Neuron (in vitro differentiated cells): ENCODE measurements around the gene SPNS2.

Source experiments
- H2AFZ ChIP-seq: one replicate; pipeline ENCODE4 v1.6.1; 2013; ENCODE audit warnings: low read depth, mild to moderate bottlenecking, inconsistent platforms, low read length, moderate library complexity
- H3K27me3 ChIP-seq: one replicate; pipeline ENCODE4 v1.6.1; 2013; ENCODE audit warnings: low read length; ENCODE audit not compliant: insufficient read depth
- H3K36me3 ChIP-seq: one replicate; pipeline ENCODE4 v1.6.1; 2013; ENCODE audit warnings: low read length; ENCODE audit not compliant: insufficient read depth
- H3K4me1 ChIP-seq: one replicate; pipeline ENCODE4 v1.6.1; 2013; ENCODE audit warnings: low read length; ENCODE audit not compliant: insufficient read depth
- H3K4me3 ChIP-seq: 2 replicates; pipeline ENCODE4 v1.5.1; 2013; ENCODE audit warnings: mild to moderate bottlenecking, low read length, moderate library complexity
- H3K9me3 ChIP-seq: one replicate; pipeline ENCODE4 v1.6.1; 2013; ENCODE audit warnings: low read length

SPNS2 gene

DNA sequence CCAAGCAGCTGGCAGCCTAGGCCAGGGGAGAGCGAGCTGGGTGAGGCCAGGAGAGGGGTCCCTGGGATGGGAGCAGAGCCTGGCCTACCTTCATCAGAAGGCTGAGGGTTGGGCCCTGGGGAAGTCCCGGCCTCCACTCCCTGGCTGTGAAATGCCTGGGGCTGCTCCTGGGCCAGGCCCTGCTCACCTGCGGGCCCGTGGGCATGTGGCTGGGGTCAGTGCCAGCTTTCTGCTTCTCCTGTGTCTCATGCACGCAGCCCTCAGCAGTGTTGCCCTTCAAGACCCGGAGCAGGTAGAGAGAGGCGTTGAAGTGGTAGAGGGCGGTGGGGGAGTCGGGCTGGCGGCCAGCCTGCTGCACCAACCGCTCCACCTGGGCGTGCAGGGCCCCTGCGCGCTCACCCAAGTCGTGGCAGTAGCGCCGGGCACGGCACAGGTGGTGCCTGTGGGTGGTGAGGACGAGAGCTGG, 44.1 kb downstream of the SPNS2 start:
- H3K36me3 ChIP-seq: peaks cover 52% of the 10 kb centered on the region
- no peak overlapping the region for H2AFZ ChIP-seq
- no peaks in the 10 kb centered on the region for H3K27me3 ChIP-seq
- no peaks in the 10 kb centered on the region for H3K9me3 ChIP-seq
- no peak overlapping the region for H3K4me3 ChIP-seq
- H3K4me1 ChIP-seq: no peaks in the 10 kb centered on the region

DNA sequence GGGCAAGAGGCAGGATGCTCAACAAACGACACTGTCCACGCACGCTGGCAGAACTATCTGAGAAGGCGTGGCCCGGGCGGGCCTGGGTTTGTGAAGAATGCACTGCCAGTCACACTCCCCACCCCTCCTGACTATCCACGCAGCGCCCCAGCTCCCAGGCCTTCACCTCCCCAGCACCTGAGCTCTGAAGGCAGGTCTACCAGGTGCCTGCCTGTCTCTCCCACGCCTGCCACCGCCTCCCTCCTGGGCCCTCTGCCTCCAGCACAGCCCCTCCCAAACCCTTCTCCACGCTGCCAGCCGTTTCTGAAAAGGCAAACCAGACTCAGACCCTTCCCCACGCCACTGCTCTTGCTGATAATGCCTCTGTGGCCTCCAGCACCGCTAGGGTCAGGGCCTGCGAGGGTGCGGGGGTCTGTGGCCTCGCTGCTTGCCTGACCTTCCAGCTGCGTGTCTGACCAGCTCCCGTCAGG, 44.9 kb downstream of the SPNS2 start:
- Histone ChIP-seq H3K36me3 (peaks cover 54% of the 10 kb centered on the region), H3K27me3 (no peaks in the 10 kb centered on the region), H2AFZ (no peak overlapping the region), H3K9me3 (no peaks in the 10 kb centered on the region), H3K4me1 (no peaks in the 10 kb centered on the region), H3K4me3 (no peak overlapping the region)

DNA sequence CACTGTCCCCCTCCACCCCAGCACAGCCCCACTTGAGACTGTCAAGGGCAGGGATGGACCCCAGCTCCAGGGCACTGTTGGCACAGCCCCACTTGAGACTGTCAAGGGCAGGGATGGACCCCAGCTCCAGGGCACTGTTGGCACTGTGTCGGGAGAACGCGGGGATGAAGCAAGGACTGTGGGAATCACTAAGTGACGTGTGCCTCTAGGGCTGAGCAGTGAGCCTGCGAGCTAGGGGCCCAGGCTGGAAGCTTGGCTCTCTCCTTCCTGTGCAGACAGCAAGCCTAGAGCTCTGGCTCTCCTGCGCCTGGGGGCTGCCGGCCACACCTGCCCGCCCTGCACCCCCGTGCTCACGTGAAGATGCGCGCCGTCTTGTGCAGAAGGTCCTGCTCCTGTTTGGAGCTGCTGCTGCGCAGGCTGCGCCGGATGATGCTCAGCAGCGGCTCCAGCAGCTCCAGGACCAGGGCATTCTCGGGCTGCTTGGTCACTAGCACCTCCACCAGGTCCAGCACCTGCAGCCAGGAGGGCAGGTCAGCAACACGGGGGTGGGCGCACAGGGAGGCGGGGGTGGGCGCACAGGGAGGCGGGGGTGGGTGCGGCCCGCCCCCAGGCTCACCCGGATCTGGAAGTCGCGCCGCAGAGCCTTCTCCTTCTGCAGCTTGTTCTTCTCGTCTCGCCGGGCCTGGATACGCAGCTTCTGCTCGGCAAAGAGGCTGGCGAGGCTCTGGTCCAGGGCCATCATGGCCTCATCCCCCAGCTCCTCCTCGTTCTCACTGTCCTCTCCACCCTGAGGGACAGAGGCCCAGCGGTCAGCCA, 45.7 kb downstream of the SPNS2 start:
- Histone ChIP-seq H3K9me3 (no peaks in the 10 kb centered on the region), H2AFZ (no peak overlapping the region), H3K36me3 (peaks cover 54% of the 10 kb centered on the region), H3K27me3 (no peaks in the 10 kb centered on the region), H3K4me1 (no peaks in the 10 kb centered on the region), H3K4me3 (no peak overlapping the region)

DNA sequence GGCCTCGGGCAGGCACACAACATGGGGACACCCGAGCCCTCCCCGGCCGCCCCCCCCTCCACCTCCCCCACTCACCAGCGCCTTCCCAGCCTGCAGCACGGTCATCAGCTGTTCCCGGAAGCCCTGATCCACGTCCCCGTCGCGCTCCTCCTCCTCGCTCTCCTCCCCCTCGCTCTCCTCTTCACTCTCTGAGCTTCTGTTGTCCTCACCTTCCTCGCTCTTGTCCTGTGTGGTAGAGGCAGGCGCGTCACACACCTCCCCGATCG, 46.2 kb downstream of the SPNS2 start:
- H3K36me3 ChIP-seq: peaks cover 55% of the 10 kb centered on the region
- no peaks in the 10 kb centered on the region for H3K9me3 ChIP-seq
- no peak overlapping the region for H2AFZ ChIP-seq
- no peak overlapping the region for H3K4me3 ChIP-seq
- no peaks in the 10 kb centered on the region for H3K27me3 ChIP-seq
- H3K4me1 ChIP-seq: no peaks in the 10 kb centered on the region

DNA sequence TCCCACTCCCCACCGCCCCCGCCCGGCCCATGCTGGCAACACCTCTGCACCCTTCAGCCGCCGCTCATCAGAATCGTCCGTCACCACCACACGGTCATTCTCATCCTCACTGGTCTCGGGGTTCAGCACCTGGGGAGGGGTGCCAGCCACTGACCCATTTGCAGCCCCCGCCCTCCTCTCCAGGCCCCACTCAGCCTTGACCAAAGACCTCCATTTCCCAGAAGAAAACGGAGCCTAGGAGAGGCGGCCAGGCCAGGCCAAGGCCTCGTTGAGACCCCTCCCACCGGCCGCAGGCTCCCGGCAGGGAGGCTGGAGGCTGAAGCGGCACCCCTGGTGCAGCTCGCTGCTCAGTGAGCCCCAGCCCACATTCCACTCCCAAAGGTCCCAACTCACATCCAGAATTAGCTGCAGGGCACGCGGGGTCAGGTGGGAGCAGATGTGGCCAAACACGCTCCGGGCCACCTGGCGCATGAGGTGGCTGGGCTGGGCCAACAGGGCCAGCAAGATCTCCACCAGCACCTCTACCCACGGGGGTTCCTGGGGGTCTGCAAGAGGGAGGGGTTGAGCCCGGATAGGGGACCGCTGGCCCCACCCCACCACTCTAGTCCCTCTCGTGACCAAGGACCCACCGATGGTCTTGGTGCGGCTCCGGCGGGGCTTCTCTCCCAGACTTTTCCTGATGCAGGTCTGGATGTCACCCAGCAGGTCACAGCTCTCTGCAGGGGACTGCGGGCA, 46.7 kb downstream of the SPNS2 start:
- H3K27me3 ChIP-seq: no peaks in the 10 kb centered on the region
- H3K4me1 ChIP-seq: no peaks in the 10 kb centered on the region
- no peak overlapping the region for H2AFZ ChIP-seq
- no peaks in the 10 kb centered on the region for H3K9me3 ChIP-seq
- peaks cover 59% of the 10 kb centered on the region for H3K36me3 ChIP-seq
- no peak overlapping the region for H3K4me3 ChIP-seq

DNA sequence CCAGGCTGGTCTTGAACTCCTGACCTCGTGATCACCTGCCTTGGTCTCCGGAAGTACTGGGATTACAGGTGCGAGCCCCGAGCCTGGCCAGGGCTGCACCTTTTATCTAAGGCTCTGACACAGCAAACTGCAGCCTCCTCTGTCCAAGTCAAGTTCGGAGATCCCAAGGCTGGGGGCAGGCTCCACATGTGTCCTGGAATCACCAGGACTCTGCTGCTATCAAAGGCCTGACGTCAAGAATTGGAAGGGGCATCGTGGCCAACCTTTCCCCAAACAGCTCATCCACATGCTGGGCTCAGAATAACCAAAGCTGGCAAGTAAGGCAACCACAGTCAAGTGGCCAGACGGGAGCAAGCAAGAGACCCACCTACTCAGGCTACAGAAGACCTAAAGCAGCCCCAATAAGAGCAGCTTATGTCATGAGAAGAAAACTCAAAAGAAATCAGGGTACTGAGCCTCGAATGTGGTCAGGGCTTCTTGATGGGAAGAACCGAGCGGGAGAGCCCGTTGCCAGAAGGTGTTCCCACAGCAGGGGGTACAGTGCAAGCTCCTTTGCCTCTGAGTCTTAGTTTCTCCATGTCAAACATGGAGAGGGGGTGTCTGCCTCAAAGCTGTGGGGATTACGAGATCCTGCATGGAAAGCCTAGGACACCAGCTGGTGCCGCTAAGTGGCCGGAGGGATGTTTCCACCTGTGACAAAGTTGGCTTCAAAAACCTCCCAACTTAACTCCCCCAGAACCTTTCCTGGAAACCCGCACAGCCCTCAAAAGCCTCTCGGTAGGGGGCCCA, 48.6 kb downstream of the SPNS2 start:
- H3K27me3 ChIP-seq: no peaks in the 10 kb centered on the region
- no peak overlapping the region for H3K4me3 ChIP-seq
- H3K4me1 ChIP-seq: no peaks in the 10 kb centered on the region
- no peaks in the 10 kb centered on the region for H3K9me3 ChIP-seq
- peaks cover 61% of the 10 kb centered on the region for H3K36me3 ChIP-seq
- no peak overlapping the region for H2AFZ ChIP-seq

- Histone ChIP-seq H3K36me3 (peaks cover 55% of the 10 kb centered on the region), H3K4me3 (no peak overlapping the region), H2AFZ (no peak overlapping the region), H3K4me1 (no peaks in the 10 kb centered on the region), H3K9me3 (no peaks in the 10 kb centered on the region), H3K27me3 (no peaks in the 10 kb centered on the region)
These were observed 49.4 kb downstream of the SPNS2 start for GRCh38 chr17:4548061-4548461.

GRCh38 chr17:4548721-4549531, 50.2 kb downstream of the SPNS2 start:
- Histone ChIP-seq H2AFZ (no peak overlapping the region), H3K27me3 (no peaks in the 10 kb centered on the region), H3K36me3 (peaks cover 52% of the 10 kb centered on the region), H3K9me3 (no peaks in the 10 kb centered on the region), H3K4me1 (peaks cover 3% of the 10 kb centered on the region), H3K4me3 (no peak overlapping the region)

- Histone ChIP-seq H3K9me3 (no peaks in the 10 kb centered on the region), H3K4me1 (peaks cover 13% of the 10 kb centered on the region), H3K27me3 (no peaks in the 10 kb centered on the region), H3K36me3 (peaks cover 52% of the 10 kb centered on the region), H2AFZ (no peak overlapping the region), H3K4me3 (no peak overlapping the region)
These were observed 51.3 kb downstream of the SPNS2 start for GRCh38 chr17:4549781-4550533.

DNA sequence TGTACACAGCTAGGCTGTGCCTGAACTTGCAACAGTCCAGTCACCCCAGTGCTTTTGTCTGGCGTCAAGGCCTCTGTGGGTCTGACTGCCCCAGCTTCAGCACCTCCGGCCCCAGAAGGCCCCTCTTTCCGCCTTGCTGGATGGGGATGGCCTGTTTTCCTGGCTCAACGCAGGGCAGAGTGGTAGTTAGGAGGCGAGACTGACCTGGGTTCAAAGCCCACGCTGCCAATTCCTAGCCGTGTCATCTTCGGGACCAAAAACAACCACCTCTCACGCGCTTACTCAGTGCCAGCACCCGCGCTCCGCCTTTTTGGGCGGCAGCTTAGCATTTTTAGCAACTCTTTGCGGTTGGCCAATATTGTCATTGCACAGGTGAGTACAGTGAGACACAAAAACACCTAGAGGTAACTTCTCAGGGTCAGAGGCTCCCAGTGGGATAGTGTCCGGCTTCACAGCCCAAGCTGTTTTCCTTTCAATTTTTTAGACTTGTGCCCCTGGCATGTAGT, 51.9 kb downstream of the SPNS2 start:
- Histone ChIP-seq H3K9me3 (no peaks in the 10 kb centered on the region), H3K4me1 (peaks cover 15% of the 10 kb centered on the region), H3K27me3 (no peaks in the 10 kb centered on the region), H3K36me3 (peaks cover 52% of the 10 kb centered on the region), H2AFZ (no peak overlapping the region), H3K4me3 (no peak overlapping the region)

- H3K4me1 ChIP-seq: peaks cover 20% of the 10 kb centered on the region
- no peaks in the 10 kb centered on the region for H3K9me3 ChIP-seq
- H3K4me3 ChIP-seq: no peak overlapping the region
- no peak overlapping the region for H2AFZ ChIP-seq
- H3K27me3 ChIP-seq: no peaks in the 10 kb centered on the region
- H3K36me3 ChIP-seq: peaks cover 48% of the 10 kb centered on the region
These were observed 52.5 kb downstream of the SPNS2 start for GRCh38 chr17:4551141-4551540.
